ENCODE data around the gene MRPL24.

The MRPL24 gene

GRCh38 chr1:156749419-156750118 lies 8.7 kb upstream of the MRPL24 start:
- H3K27ac ChIP-seq (ENCODE audit: low read length) = peak overlapping the region; percentile 73
- peak overlapping the region; percentile 86 for H3K4me3 ChIP-seq (ENCODE audit: low read length)
- H3K4me1 ChIP-seq (ENCODE audit: low read length) = peaks cover 43% of the 10 kb centered on the region
- H2AFZ ChIP-seq (ENCODE audit: low read length) = no peak overlapping the region
- H3K36me3 ChIP-seq (replicated peaks; ENCODE audit: insufficient read depth, low read length) = no peaks in the 10 kb centered on the region
- DNase-seq = no peak
- H3K79me2 ChIP-seq (ENCODE audit: low read length) = peaks cover 83% of the 10 kb centered on the region
- H3K9me2 ChIP-seq (replicated peaks; ENCODE audit: insufficient read depth, low read length) = no peaks in the 10 kb centered on the region
- H3F3A ChIP-seq (ENCODE audit: insufficient read depth, low read length) = peaks cover 42% of the 10 kb centered on the region
- no peaks in the 10 kb centered on the region for H4K20me1 ChIP-seq (ENCODE audit: insufficient read depth, low read length)
- H3K4me2 ChIP-seq (ENCODE audit: low read depth, low read length) = peak overlapping the region; percentile 81
- H3K27me3 ChIP-seq (replicated peaks; ENCODE audit: insufficient read depth, low read length) = no peaks in the 10 kb centered on the region
- no peaks in the 10 kb centered on the region for H3K9me3 ChIP-seq (replicated peaks; ENCODE audit: insufficient read depth, low read length)
- TF ChIP-seq, protein P1, sequence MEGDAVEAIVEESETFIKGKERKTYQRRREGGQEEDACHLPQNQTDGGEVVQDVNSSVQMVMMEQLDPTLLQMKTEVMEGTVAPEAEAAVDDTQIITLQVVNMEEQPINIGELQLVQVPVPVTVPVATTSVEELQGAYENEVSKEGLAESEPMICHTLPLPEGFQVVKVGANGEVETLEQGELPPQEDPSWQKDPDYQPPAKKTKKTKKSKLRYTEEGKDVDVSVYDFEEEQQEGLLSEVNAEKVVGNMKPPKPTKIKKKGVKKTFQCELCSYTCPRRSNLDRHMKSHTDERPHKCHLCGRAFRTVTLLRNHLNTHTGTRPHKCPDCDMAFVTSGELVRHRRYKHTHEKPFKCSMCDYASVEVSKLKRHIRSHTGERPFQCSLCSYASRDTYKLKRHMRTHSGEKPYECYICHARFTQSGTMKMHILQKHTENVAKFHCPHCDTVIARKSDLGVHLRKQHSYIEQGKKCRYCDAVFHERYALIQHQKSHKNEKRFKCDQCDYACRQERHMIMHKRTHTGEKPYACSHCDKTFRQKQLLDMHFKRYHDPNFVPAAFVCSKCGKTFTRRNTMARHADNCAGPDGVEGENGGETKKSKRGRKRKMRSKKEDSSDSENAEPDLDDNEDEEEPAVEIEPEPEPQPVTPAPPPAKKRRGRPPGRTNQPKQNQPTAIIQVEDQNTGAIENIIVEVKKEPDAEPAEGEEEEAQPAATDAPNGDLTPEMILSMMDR (IDR thresholded peaks at IDR 0.05; ENCODE audit: low read length) = no peak
- TF ChIP-seq EZH2phosphoT487 (IDR thresholded peaks at IDR 0.05; ENCODE audit: low read length) (no peak), EZH2 (optimal IDR thresholded peaks at IDR 0.05; ENCODE audit: low read depth, low read length) (no peak)
- peak overlapping the region; percentile 88 for H3K9ac ChIP-seq (ENCODE audit: low read length)

GRCh38 chr1:156748670-156749418 lies 8.0 kb upstream of the MRPL24 start:
- Histone ChIP-seq H3K4me3 (ENCODE audit: low read length) (peak overlapping the region; percentile 86), H4K20me1 (ENCODE audit: insufficient read depth, low read length) (no peaks in the 10 kb centered on the region), H3K36me3 (replicated peaks; ENCODE audit: insufficient read depth, low read length) (no peaks in the 10 kb centered on the region), H3K9me2 (replicated peaks; ENCODE audit: insufficient read depth, low read length) (no peaks in the 10 kb centered on the region), H3K27me3 (replicated peaks; ENCODE audit: insufficient read depth, low read length) (no peaks in the 10 kb centered on the region), H3K9ac (ENCODE audit: low read length) (peak overlapping the region; percentile 88), H3K4me2 (ENCODE audit: low read depth, low read length) (peak overlapping the region; percentile 81), H3K27ac (ENCODE audit: low read length) (peak overlapping the region; percentile 73), H3K4me1 (ENCODE audit: low read length) (peaks cover 43% of the 10 kb centered on the region), H2AFZ (ENCODE audit: low read length) (no peak overlapping the region), H3K9me3 (replicated peaks; ENCODE audit: insufficient read depth, low read length) (no peaks in the 10 kb centered on the region), H3K79me2 (ENCODE audit: low read length) (peaks cover 88% of the 10 kb centered on the region), H3F3A (ENCODE audit: insufficient read depth, low read length) (peaks cover 47% of the 10 kb centered on the region)
- DNase-seq = no peak
- TF ChIP-seq, protein P1 (IDR thresholded peaks at IDR 0.05; ENCODE audit: low read length) = no peak
- TF ChIP-seq EZH2phosphoT487 (IDR thresholded peaks at IDR 0.05; ENCODE audit: low read length) (no peak), EZH2 (optimal IDR thresholded peaks at IDR 0.05; ENCODE audit: low read depth, low read length) (no peak)

DNA sequence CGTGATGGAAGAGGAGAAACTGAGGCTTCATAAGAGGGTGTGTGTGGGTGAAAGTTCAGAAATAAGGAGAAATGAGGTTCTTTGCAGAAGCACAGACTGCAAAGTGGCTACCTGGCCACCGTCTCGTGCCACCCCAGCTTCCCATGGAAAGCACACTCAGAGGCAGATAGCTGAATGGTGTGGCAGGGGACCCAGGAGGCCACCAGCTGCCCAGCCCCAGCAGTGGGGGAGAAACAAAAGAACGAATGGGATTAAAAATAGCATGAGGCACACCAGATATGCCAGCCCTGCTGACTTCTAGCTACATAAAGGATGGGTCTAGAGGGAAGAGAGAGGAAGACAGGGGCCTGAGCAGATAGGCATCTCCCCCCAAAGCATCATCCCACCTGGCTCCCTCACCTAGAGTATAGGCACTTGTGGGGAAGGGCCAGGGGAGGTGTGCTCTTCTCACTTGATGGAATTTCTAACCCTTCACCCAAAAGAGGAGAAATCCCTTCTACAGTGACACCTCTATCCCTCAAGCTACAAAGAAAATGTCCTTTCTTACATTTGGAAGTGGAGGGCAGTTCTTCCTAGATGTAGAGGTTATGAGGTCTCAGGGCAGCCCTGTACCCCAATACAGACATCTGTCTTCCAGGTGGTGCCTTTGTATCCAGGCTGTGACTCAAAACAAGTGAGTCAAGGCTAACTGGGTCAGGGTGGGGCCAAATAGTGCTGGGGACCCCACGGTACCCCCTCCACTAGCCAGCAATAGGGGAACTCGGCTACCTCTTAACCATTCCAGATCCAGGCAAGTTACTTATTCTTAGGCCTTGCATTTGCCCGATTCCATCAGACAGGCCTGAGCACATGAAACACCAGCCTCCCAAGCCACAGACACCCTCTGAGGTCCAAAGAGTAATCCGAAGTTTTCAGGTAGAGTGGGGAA lies 7.1 kb upstream of the MRPL24 start:
- Histone ChIP-seq H3K4me1 (ENCODE audit: low read length) (peaks cover 42% of the 10 kb centered on the region), H4K20me1 (ENCODE audit: insufficient read depth, low read length) (no peaks in the 10 kb centered on the region), H3K4me3 (ENCODE audit: low read length) (peak overlapping the region; percentile 86), H3K9me3 (replicated peaks; ENCODE audit: insufficient read depth, low read length) (no peaks in the 10 kb centered on the region), H3K9ac (ENCODE audit: low read length) (peak overlapping the region; percentile 88), H3K4me2 (ENCODE audit: low read depth, low read length) (peak overlapping the region; percentile 81), H3K36me3 (replicated peaks; ENCODE audit: insufficient read depth, low read length) (no peaks in the 10 kb centered on the region), H3K27ac (ENCODE audit: low read length) (peak overlapping the region; percentile 73), H3K27me3 (replicated peaks; ENCODE audit: insufficient read depth, low read length) (no peaks in the 10 kb centered on the region), H3K79me2 (ENCODE audit: low read length) (peaks cover 93% of the 10 kb centered on the region), H3F3A (ENCODE audit: insufficient read depth, low read length) (peaks cover 53% of the 10 kb centered on the region), H3K9me2 (replicated peaks; ENCODE audit: insufficient read depth, low read length) (no peaks in the 10 kb centered on the region), H2AFZ (ENCODE audit: low read length) (no peak overlapping the region)
- no peak for DNase-seq
- TF ChIP-seq EZH2 (optimal IDR thresholded peaks at IDR 0.05; ENCODE audit: low read depth, low read length) (no peak), EZH2phosphoT487 (IDR thresholded peaks at IDR 0.05; ENCODE audit: low read length) (no peak)
- TF ChIP-seq, protein P1 (IDR thresholded peaks at IDR 0.05; ENCODE audit: low read length) = no peak

Data from MM.1S (cell line).